Esophagus muscularis mucosa (tissue), 3 donors: ENCODE measurements around the gene MTHFS.

Experiments used
- CTCF ChIP-seq, 3 experiments: fragments of 200-600 bp in 2 of 3; fragments of 450-650 bp in 1 of 3; sonication (generic) in 2 of 3; IDR thresholded peaks; one replicate each; pipeline ENCODE4 v1.5.1; 2017 to 2019; ENCODE audit warnings: antibody characterized with exemption in 3 of 3, mild to moderate bottlenecking in 2 of 3, moderate library complexity in 1 of 3
- POLR2A ChIP-seq: fragments of 450-650 bp; IDR thresholded peaks from one replicate; pipeline ENCODE4 v1.6.1; 2017; ENCODE audit warnings: antibody characterized with exemption, moderate library complexity, mild to moderate bottlenecking, low read depth

GRCh38 chr15:79872358-79873017 lies 24.3 kb downstream of the MTHFS start:
- TF ChIP-seq CTCF (IDR thresholded peaks at IDR 0.05), result no peak
- no peak for TF ChIP-seq POLR2A
